ENCODE data around the gene CNOT10.
"Not testable (repeated sequence)": the region's sequence is repeated elsewhere in the genome, so short reads cannot be mapped to it uniquely, and the experiment has no call there.

The CNOT10 gene

GRCh38 chr3:32684800-32685542 is at the start of gene CNOT10:
CNOT10 (plus strand) TSS chr3:32685188; CDS start chr3:32685461, 273 bp downstream.
- DNase-seq (ENCODE audit: low read depth in 2 of 2), result peak; percentile 89 to 91

GRCh38 chr3:32640939-32641338 is 44.0 kb upstream of the CNOT10 start:
- no peak for DNase-seq (ENCODE audit: low read depth in 2 of 2)

- DNase-seq (ENCODE audit: low read depth in 2 of 2), result no peak
Observed at GRCh38 chr3:32641356-32641755, 43.6 kb upstream of the CNOT10 start.

GRCh38 chr3:32643354-32643753 is 41.6 kb upstream of the CNOT10 start:
- no peak for DNase-seq (ENCODE audit: low read depth in 2 of 2)

- DNase-seq (ENCODE audit: low read depth in 2 of 2), result no peak
Observed at GRCh38 chr3:32643816-32644215, 41.2 kb upstream of the CNOT10 start.

GRCh38 chr3:32644380-32644779 is 40.6 kb upstream of the CNOT10 start:
- DNase-seq (ENCODE audit: low read depth in 2 of 2), result no peak

DNA sequence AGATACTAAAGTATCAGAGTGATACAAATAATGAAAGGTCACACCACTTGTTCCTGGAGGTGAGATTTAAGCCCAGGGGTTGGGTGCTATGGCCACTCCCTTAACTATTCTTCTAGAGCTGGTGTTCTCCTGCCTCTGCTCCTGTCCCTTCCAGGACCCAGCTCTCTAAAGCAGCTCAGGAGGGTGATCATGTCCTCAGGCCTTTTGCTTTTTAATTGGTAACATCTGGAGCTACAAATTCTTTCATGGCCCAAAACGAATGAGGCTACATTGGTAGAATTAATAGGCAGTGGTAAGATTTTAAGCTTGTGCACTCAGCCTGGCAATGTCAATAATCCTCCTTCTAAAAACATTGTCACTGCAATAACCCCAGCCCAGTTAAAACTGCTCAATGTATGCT is 38.2 kb upstream of the CNOT10 start:
- no peak for DNase-seq (ENCODE audit: low read depth in 2 of 2)

GRCh38 chr3:32652337-32653100 is 32.5 kb upstream of the CNOT10 start:
- DNase-seq (ENCODE audit: low read depth in 2 of 2), result not testable (repeated sequence)

DNA sequence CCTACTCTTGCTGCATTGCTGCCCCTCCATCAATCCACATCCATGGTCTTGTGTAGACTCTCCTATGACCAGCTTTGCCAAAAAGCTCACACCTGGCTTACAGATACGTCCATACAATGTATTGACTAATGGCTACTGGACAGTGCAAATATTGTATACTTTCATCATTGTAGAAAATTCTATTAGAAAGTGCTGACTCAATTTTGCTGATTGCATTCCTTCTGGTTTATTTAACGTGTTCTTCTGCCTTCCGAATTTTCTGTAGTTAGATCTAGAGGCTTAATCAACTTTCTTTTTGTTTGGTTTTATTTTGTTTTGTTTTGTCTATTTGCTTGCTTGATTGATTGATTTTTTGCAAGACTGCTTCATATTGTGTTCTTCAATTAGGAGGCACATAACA is 29.8 kb upstream of the CNOT10 start:
- no peak for DNase-seq (ENCODE audit: low read depth in 2 of 2)

DNA sequence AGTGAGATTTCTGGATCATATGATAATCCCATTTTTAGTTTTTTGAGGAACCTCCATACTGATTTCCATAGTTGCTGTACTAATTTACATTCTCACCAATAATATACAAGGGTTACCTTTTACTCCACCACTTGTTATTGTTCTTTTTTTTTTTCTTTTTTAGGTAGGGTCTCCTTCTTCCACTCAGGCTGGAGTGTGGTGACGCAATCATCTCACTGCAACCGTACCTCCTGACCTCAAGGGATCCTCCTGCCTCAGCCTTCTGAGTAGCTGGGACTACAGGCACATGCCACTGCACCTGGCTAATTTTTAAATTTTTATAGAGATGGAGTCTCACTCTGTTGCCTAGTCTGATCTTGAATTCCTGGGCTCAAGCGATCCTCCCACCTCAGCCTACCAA is 24.4 kb upstream of the CNOT10 start:
- no peak for DNase-seq (ENCODE audit: low read depth in 2 of 2)

GRCh38 chr3:32662647-32663046 is 22.3 kb upstream of the CNOT10 start:
- no peak for DNase-seq (ENCODE audit: low read depth in 2 of 2)

DNA sequence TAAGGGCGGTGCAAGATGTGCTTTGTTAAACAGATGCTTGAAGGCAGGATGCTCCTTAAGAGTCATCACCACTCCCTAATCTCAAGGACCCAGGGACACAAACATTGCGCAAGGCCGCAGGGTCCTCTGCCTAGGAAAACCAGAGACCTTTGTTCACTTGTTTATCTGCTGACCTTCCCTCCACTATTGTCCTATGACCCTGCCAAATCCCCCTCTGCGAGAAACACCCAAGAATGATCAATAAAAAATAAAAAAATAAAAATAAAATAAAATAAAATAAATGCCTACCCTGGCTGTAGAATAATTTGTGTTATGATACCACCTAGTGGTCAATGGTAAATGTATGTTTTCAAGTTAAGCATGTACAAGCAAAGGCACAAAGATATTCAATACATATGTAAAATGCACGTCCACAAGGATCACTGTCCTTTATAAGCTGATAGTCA is 20.3 kb upstream of the CNOT10 start:
- DNase-seq (ENCODE audit: low read depth in 2 of 2), result not testable (repeated sequence)

DNA sequence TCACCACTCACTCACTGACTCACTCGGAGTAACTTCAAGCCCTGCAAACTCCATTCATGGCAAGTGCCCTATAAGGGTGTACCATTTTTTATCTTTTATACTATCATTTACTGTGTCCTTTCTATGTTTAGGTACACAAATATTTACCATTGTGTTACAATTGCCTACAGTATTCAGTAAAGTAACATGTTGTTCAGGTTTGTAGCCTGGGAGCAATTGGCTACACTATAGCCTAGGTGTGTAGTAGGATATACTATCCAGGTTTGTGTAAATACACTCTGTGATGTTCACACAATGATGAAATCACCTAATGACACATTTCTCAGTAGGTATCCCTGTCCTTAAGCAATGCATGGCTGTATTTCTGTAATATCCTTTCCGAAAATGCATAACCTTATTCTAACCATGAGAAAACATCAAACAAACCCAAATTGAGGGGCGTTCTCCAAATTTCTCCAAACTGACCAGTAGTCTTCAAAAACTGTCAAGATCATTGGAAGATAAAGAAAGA is 17.9 kb upstream of the CNOT10 start:
- DNase-seq (ENCODE audit: low read depth in 2 of 2), result no peak

GRCh38 chr3:32669226-32669625 is 15.8 kb upstream of the CNOT10 start:
- DNase-seq (ENCODE audit: low read depth in 2 of 2), result not testable (repeated sequence)

DNA sequence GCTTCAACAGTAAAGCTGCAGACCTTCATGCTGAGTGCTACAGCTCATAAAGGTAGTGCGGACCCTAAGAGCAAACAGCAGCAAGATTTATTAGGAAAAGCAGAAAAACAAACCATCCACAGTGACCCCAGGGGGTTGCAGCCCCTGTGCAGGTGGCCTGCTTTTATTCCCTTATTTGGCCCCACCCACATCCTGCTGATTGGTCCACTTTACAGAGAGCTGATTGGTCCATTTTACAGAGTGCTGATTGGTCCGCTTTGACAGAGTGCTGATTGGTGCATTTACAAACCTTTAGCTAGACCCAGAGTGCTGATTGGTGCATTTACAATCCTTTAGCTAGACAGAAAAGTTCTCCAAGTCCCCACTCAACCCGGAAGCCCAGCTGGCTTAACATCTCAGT is 11.3 kb upstream of the CNOT10 start:
- not testable (repeated sequence) for DNase-seq (ENCODE audit: low read depth in 2 of 2)

- DNase-seq (ENCODE audit: low read depth in 2 of 2), result no peak
Observed at GRCh38 chr3:32675164-32675563, 9.8 kb upstream of the CNOT10 start.

DNA sequence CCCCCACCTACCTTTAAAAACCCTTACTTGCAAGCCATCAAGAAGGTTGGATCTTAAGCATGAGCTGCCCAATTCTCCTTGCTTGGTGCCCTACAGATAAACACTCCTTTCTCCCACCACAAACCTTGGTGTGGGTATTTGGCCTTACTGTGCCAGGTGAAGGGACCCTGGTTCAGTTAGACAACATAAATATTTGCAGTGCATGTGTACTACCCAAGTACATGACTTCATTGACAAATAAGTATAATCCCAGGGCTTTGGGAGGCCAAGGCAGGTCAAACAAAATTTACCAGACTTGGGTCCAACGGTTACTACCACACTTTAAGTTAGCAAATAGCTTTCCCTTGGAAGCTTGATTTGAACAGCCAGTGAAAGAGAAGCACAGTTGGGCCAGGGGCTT is 9.3 kb upstream of the CNOT10 start:
- DNase-seq (ENCODE audit: low read depth in 2 of 2), result no peak

DNA sequence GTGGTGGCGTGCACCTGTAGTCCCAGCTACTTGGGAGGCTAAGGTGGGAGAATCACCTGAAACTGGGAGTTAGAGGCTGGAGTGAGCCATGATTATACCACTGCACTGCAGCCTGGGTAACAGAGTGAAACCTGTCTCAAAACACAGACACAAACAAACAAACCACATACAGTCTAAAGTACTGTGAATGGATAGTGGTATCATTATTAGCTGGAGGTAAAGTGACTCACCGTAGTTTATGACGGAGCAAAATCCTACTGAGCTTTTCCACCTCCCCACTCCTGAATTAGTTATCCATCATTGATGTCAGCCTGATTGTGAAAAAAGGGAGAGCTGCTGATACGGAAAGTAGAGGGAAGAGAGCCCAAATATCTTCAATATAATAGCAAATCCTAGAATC is 3.2 kb upstream of the CNOT10 start:
- DNase-seq (ENCODE audit: low read depth in 2 of 2), result no peak

DNA sequence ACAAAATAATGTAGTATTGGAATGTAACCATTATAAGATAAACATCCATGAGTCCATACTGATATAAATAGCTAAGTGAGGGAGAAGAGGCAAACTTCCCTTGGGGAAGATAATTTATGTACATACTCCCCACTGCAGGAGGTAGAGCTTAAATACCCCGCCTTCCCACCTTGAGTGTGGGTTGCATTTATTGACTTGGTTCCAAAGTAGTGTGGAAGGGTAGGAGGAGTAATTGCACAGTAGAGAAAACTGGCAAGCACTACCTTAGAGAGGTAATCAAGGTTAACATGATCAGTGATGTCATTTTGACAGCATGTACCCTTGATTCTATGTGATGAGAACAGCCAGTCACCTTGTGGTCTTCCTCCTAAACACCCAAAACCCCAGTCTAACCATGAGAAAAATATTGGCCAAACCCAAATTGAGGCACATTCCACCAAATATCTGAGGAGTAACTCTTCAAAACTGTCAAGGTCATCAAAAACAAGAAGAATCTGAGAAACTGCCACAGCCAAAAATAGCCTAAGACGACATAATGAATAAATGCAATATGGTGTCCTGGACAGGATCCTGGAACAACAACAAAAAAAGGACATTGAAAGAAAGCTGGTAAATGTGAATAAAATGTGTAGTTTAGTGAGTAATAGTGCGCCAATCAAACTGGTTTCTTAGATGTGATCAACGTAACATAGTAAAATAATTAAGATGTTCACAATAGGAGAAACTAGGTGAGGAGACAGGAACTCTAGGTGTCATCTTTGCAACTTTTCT is 774 bp upstream of the CNOT10 start:
- DNase-seq (ENCODE audit: low read depth in 2 of 2), result no peak

DNA sequence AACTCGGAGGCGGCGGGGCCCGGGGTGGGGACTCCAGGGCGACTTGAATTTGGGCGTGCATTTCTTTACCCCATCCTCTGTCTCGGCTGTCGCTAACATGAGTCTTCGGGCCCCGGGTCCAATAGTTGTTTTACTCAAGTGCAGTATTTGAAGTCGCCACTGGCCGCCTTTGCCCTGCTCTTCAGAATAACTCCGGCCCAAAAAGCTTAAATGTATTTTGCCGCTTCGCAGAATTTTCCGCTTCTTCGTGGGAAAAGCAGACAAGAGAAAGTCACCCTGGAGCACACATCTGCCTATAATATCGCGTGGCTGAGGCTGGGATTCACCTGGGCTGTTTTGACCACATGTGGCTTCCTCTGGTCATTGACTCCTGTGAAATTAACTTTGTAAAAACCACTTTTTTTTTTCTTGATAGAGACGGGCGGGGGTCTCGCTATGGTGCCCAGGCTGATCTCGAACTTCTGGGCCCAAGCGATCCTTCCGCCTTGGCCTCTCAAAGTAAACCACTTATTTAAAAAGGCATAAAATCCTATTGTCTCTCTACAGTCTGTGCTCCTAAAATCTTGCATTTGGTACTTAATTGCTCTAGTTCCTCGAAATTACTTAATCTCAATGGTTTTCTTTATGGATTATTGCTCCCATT is 676 bp downstream of the CNOT10 start:
- DNase-seq (ENCODE audit: low read depth in 2 of 2), result no peak

DNA sequence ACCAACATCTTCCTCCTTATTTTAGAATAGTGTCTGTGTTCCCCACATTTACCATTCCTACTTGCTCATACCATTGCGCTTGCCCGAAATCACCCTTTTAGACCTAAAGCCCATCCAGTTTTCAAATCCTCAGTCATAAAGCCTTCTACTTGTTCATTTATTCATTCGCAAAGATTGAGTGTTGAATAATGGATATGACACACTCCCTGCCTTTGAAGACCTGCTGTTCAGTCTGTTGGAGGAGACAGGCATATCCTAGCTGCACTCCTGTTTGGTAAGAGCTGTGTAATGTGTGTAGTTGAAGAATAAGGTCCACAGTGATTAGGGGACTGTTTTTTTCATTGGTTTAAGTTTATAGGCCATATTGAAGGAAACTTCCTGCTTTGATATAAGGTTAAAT is 1.7 kb downstream of the CNOT10 start:
- DNase-seq (ENCODE audit: low read depth in 2 of 2), result no peak

- DNase-seq (ENCODE audit: low read depth in 2 of 2), result no peak
Observed at GRCh38 chr3:32691847-32692246, 6.9 kb downstream of the CNOT10 start.

Data from activated CD4-positive, alpha-beta T cell treated with anti-CD3 and anti-CD28 coated beads for 24 hours (primary cell).